Body of pancreas (tissue), 4 donors: ENCODE results near the gene RCAN3. TPM values are rescaled to one million over a fixed set of nuclear protein-coding genes. Genes with fewer than 3 reads are reported as not detected.

Experiments
- ATAC-seq: fragments of 150-250 bp; one replicate; pipeline ENCODE4 v1.9.1; 2016
- DNase-seq, 4 donors: peaks; one replicate each; pipeline ENCODE4 v3.0.0-alpha.2; 2019
- H3K27ac ChIP-seq, 4 donors: fragments of 200-600 bp; sonication (generic); 1 replicate in 3 of 4; 2 replicates in 1 of 4; pipeline versions ENCODE4 v1.5.1 to v1.6.1; 2016 to 2019; ENCODE audit warnings: mild to moderate bottlenecking in 1 of 4, mixed read lengths in 1 of 4, moderate library complexity in 1 of 4
- H3K27me3 ChIP-seq, 2 donors: fragments of 200-600 bp; sonication (generic); one replicate each; pipeline ENCODE4 v1.6.0; 2016; ENCODE audit warnings: mild to moderate bottlenecking in 1 of 2
- H3K36me3 ChIP-seq, 2 donors: fragments of 200-600 bp; sonication (generic); replicated peaks in 1 of 2; 2 replicates each; pipeline ENCODE4 v1.5.1; 2016; ENCODE audit warnings: low read depth in 2 of 2; ENCODE audit not compliant: insufficient read depth in 1 of 2
- H3K4me1 ChIP-seq: fragments of 200-600 bp; sonication (generic); one replicate; pipeline ENCODE4 v1.6.0; 2016
- H3K4me3 ChIP-seq, 2 donors: fragments of 200-600 bp; sonication (generic); 1 replicate in 1 of 2; 2 replicates in 1 of 2; pipeline ENCODE4 v1.5.1; 2016 to 2019
- H3K9me3 ChIP-seq, 3 donors: fragments of 200-600 bp; sonication (generic); 1 replicate in 2 of 3; 2 replicates in 1 of 3; pipeline ENCODE4 v1.5.1; 2016
- CTCF ChIP-seq, 7 experiments: fragments of 450-650 bp in 4 of 7; fragments of 200-600 bp in 3 of 7; sonication (generic) in 3 of 7; IDR thresholded peaks; one replicate each; pipeline ENCODE4 v1.5.1; 2016 to 2019; ENCODE audit warnings: antibody characterized with exemption in 7 of 7
- POLR2A ChIP-seq, 3 donors: fragments of 450-650 bp; IDR thresholded peaks; one replicate each; pipeline ENCODE4 v1.6.1; 2016; ENCODE audit warnings: antibody characterized with exemption in 3 of 3, mild to moderate bottlenecking in 2 of 3
- WGBS, 2 donors: methylation state at CpG; one replicate each; pipeline ENCODE4 v1.1.5; 2017; 5-methylcytosine and 5-hydroxymethylcytosine counted together
- intact Hi-C: fragments of 100-400 bp; cut with DNase I; formaldehyde crosslinking; loops from one replicate; pipeline ENCODE4 v1.15.1; 2023
- total RNA-seq, 2 donors: library from RNA; depleted of rRNA; stranded (reverse); fragments of >200 nt; gene quantifications; one replicate each; pipeline ENCODE4 v1.1.0, GENCODE V29; 2016

Gene RCAN3
- total RNA-seq, 2 donors from 2014 or later = 14.0 to 32.3 TPM

GRCh38 chr1:24556414-24556795 lies 53.8 kb downstream of the RCAN3 start:
- TF ChIP-seq POLR2A (IDR thresholded peaks at IDR 0.05) (no peak), CTCF (IDR thresholded peaks at IDR 0.05) (no peak)
- no peaks in the 10 kb centered on the region for H3K27me3 ChIP-seq
- DNase-seq = no peak
- H3K36me3 ChIP-seq = no peaks in the 10 kb centered on the region
- ATAC-seq = no peak
- H3K9me3 ChIP-seq = no peaks in the 10 kb centered on the region
- H3K27ac ChIP-seq = peak overlapping the region; percentile 78 to 88 (median 83)
- 29 to 54% methylated on average over 10 to 19 of the region's 19 CpGs for WGBS, 2 donors
- peaks cover 62% of the 10 kb centered on the region for H3K4me1 ChIP-seq
- intact Hi-C loops = loop anchor here (10.0 kb wide), 1 partner anchor 78 kb away; no protein-coding TSS in a partner anchor
- H3K4me3 ChIP-seq = peak overlapping the region; percentile 25 to 26

GRCh38 chr1:24557220-24557619 lies 54.6 kb downstream of the RCAN3 start:
- ATAC-seq (no peak), DNase-seq (no peak)
- Histone ChIP-seq H3K36me3 (no peaks in the 10 kb centered on the region), H3K27ac (peak overlapping the region; percentile 81 to 88 (median 83)), H3K4me3 (no peak overlapping the region), H3K4me1 (peaks cover 54% of the 10 kb centered on the region), H3K9me3 (no peaks in the 10 kb centered on the region), H3K27me3 (no peaks in the 10 kb centered on the region)
- TF ChIP-seq POLR2A (IDR thresholded peaks at IDR 0.05) (no peak), CTCF (IDR thresholded peaks at IDR 0.05) (no peak)
- intact Hi-C loops = loop anchor here (10.0 kb wide), 1 partner anchor 78 kb away; no protein-coding TSS in a partner anchor
- WGBS, 2 donors = 81 to 82% methylated on average over 6 of the region's 6 CpGs

- DNase-seq = peak; percentile 62 to 82 (median 82)
These were observed 55.1 kb downstream of the RCAN3 start for GRCh38 chr1:24557711-24558131.

GRCh38 chr1:24558455-24558854 lies 55.8 kb downstream of the RCAN3 start:
- ATAC-seq = no peak
- H3K4me3 ChIP-seq = no peak overlapping the region
- peak overlapping the region; percentile 81 to 88 (median 83) for H3K27ac ChIP-seq
- H3K27me3 ChIP-seq = no peaks in the 10 kb centered on the region
- WGBS, 2 donors = 75 to 79% methylated on average over 7 of the region's 7 CpGs
- no peaks in the 10 kb centered on the region for H3K36me3 ChIP-seq
- no peak for TF ChIP-seq POLR2A (IDR thresholded peaks at IDR 0.05)
- no peak for TF ChIP-seq CTCF (IDR thresholded peaks at IDR 0.05)
- H3K9me3 ChIP-seq = no peaks in the 10 kb centered on the region
- peaks cover 63% of the 10 kb centered on the region for H3K4me1 ChIP-seq
- intact Hi-C loops = loop anchor here (10.0 kb wide), 1 partner anchor 76 kb away; no protein-coding TSS in a partner anchor
- DNase-seq = no peak

More at GRCh38 chr1:24557711-24558131, 55.1 kb downstream of the RCAN3 start:
- H3K27me3 ChIP-seq = no peaks in the 10 kb centered on the region
- no peaks in the 10 kb centered on the region for H3K36me3 ChIP-seq
- no peak for TF ChIP-seq CTCF (IDR thresholded peaks at IDR 0.05)
- peak; percentile 28 to 67 (median 57) for TF ChIP-seq POLR2A (IDR thresholded peaks at IDR 0.05)
- peaks cover 58% of the 10 kb centered on the region for H3K4me1 ChIP-seq
- 21 to 29% methylated on average over 9 of the region's 9 CpGs for WGBS, 2 donors
- ATAC-seq = peak; percentile 47
- H3K27ac ChIP-seq = peak overlapping the region; percentile 81 to 88 (median 83)
- intact Hi-C loops = loop anchor here (10.0 kb wide), 1 partner anchor 77 kb away; no protein-coding TSS in a partner anchor
- H3K9me3 ChIP-seq = no peaks in the 10 kb centered on the region
- no peak overlapping the region for H3K4me3 ChIP-seq
